Heart left ventricle (tissue), 16 donors: Measurements from ENCODE around the gene MYOF. TPM values are rescaled to one million over a fixed set of nuclear protein-coding genes. Genes with fewer than 3 reads are reported as not detected.

Source experiments
- ATAC-seq, 4 donors: fragments of 200-7000 bp; cut with Tn5 transposase; one replicate each; pipeline ENCODE4 v1.9.1; 2020 to 2022; ENCODE audit warnings: moderate library complexity in 4 of 4, mild to moderate bottlenecking in 3 of 4, moderate number of reproducible peaks in 1 of 4
- DNase-seq, 5 donors: peaks; one replicate each; pipeline ENCODE4 v3.0.0-alpha.2; 2020
- H3K27ac ChIP-seq, 12 donors: fragments of 200-600 bp; sonication (generic) in 4 of 12; one replicate each; pipeline versions ENCODE4 v1.5.0 to v1.8.0; 2016 to 2022; ENCODE audit warnings: mild to moderate bottlenecking in 2 of 12
- H3K27me3 ChIP-seq, 9 donors: fragments of 200-600 bp; sonication (generic) in 2 of 9; one replicate each; pipeline versions ENCODE4 v1.5.1 to v1.8.0; 2016 to 2022; ENCODE audit warnings: mild to moderate bottlenecking in 3 of 9
- H3K36me3 ChIP-seq, 9 donors: fragments of 200-600 bp; sonication (generic) in 2 of 9; one replicate each; pipeline versions ENCODE4 v1.5.0 to v1.8.0; 2018 to 2022; ENCODE audit warnings: mild to moderate bottlenecking in 2 of 9
- H3K4me1 ChIP-seq, 12 donors: fragments of 200-600 bp; sonication (generic) in 4 of 12; one replicate each; pipeline versions ENCODE4 v1.5.0 to v1.8.0; 2016 to 2022; ENCODE audit warnings: mild to moderate bottlenecking in 3 of 12
- H3K4me3 ChIP-seq, 12 donors: fragments of 200-600 bp; sonication (generic) in 4 of 12; one replicate each; pipeline versions ENCODE4 v1.5.0 to v1.8.0; 2017 to 2022; ENCODE audit warnings: mild to moderate bottlenecking in 9 of 12, moderate library complexity in 4 of 12
- H3K9me3 ChIP-seq, 12 donors: fragments of 200-600 bp; sonication (generic) in 4 of 12; one replicate each; pipeline versions ENCODE4 v1.5.0 to v1.8.0; 2016 to 2022; ENCODE audit warnings: mild to moderate bottlenecking in 1 of 12
- POLR2A ChIP-seq, 2 donors: fragments of 450-650 bp; IDR thresholded peaks; one replicate each; pipeline ENCODE4 v1.6.1; 2017; ENCODE audit warnings: antibody characterized with exemption in 2 of 2, mild to moderate bottlenecking in 2 of 2, moderate library complexity in 2 of 2
- WGBS, 4 donors: extraction: QIAGEN DNeasy Blood & Tissue Kit in 2 of 4; methylation state at CpG; one replicate each; pipeline versions ENCODE4 v1.1.5 to v1.1.7; 2013 to 2018; 5-methylcytosine and 5-hydroxymethylcytosine counted together
- intact Hi-C, 10 donors: fragments of 100-400 bp; cut with DNase I; formaldehyde crosslinking; loops; one replicate each; pipeline versions ENCODE4 v1.11.1 to v1.14.2; 2022
- polyA plus RNA-seq, 2 donors: library from polyadenylated mRNA; stranded (reverse); fragments of 200-250 nt; gene quantifications; one replicate each; pipeline ENCODE4 v1.2.3, GENCODE V29; 2013
- total RNA-seq, 9 donors: library from RNA; depleted of rRNA in 2 of 9; stranded (reverse); fragments of >200 nt in 2 of 9; fragmentation: NEBNext Ultra II Directional in 3 of 9; extraction: Animal tissue kit (Norgen Biotek cat#: 25700) in 3 of 9; gene quantifications; one replicate each; pipeline versions ENCODE4 v1.1.0 to v1.2.4, GENCODE V29; 2016 to 2023
- TF ChIP-seq, protein P1 (sequence below), 12 donors: fragments of 200-600 bp; sonication (generic) in 4 of 12; IDR thresholded peaks; one replicate each; pipeline versions ENCODE4 v1.5.0 to v1.8.0; 2018 to 2022; ENCODE audit warnings: antibody characterized with exemption in 12 of 12, mild to moderate bottlenecking in 5 of 12
- donor health status: ischemic (EF 13 %, LVEDD 7.1; RV severe dilation, severe dysfunction).
- donor health status: healthy with polysubstance abuse.
- donor health status: DM: no; HTN: yes; CAD: no.
- donor health status: DM: no; HTN: no; CAD: no.
- donor health status: ischemic (EF 25% LVEDD 6.9; RV normal size, moderate dysfunction).
- donor health status: ischemic (EF 25% LVEDD 5.7; RV mildly dilated, moderate dysfunction).
- donor health status: healthy.
- donor health status: DM: yes; HTN: yes; CAD: no.
- donor health status: ischemic (EF 35%, LVEDD 5.7; RV mildly dilated, moderate dysfunction).
- donor health status: nonischemic (EF 11% LVEDD 7.7; RV severe dilation, severe dysfunction).
- donor health status: DM: yes; HTN: yes; CAD: no.
- donor health status: PGD.
- donor health status: ischemic (EF 29% LVEDD 5.4; RV normal size, mild dysfunction).
- donor health status: nonischemic (EF 23%, LVEDD 6.1; RV moderate dilation, normal function).

The MYOF gene
- total and polyA plus RNA-seq, 11 donors, result 13.2 to 64.5 (median 21.6) TPM

DNA sequence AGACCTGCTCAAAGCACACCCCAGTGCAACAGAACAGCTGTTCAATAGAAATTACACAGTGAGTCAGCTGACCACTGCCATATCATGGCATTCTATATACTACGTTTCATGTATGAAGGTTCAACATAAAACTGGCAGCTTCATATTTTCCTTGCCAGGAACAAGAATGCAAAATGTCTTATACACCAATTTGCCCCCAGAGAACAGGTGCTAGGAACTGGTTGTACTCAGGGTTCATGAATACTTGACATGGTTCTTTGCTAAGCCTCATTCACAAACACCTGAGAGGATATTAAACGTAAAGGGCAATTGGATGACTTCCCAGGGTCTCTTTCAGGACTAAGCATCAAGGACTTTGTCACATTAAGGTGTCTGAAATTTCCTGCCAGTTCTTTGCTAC, 6.9 kb downstream of the MYOF start:
- no peak for TF ChIP-seq POLR2A (IDR thresholded peaks at IDR 0.05)
- no peaks in the 10 kb centered on the region for H3K9me3 ChIP-seq
- 61 to 70% (median 64%) methylated on average over 2 of the region's 2 CpGs for WGBS, 4 donors
- H3K4me1 ChIP-seq, result peaks cover 0 to 72% (median 14%) of the 10 kb centered on the region in 12 donors
- intact Hi-C loops, result loop anchor here in 1 of 10 donors (10.0 kb wide), 1 partner anchor 50 kb away; no protein-coding TSS in a partner anchor
- H3K36me3 ChIP-seq, result peaks cover 0 to 9% (median 0%) of the 10 kb centered on the region in 9 donors
- DNase-seq, result no peak
- H3K27ac ChIP-seq, result no peak overlapping the region
- H3K4me3 ChIP-seq, result no peak overlapping the region
- no peak for ATAC-seq
- H3K27me3 ChIP-seq, result no peaks in the 10 kb centered on the region

DNA sequence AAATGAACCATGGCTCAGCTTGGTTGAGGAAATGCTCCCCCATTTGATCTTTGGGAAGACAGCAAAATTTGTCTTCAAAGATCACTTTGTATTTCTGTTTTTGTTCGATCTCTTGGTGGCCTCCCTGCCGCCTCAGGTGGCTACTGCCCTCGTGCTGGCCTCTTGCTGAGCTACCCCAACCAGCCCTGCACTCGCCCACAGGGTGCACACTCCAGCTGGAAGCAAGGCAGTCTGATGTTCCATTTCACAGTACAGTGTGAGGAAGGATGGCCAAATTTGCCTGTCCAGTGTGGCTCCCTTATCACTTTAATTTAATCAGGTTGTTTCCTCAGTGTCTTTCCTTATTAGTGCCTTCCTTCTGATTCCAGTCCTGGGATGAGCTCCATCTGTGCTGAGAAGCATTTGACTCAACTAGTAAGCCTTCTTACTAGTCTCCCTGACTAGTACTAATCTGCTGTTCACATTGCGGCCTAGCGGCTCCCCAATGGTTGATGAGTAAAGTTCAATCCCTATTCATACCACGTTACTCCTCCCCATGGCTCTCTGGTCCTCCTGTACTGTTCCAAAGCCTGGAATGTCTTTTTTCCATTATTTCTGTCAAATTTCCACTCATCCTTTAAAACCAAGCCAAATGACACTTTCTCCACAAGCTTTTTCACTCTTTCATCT, 8.2 kb downstream of the MYOF start:
- peak overlapping the region in 2 of 12 donors; percentile 19 to 48 for H3K27ac ChIP-seq
- intact Hi-C loops, result loop anchor here in 1 of 10 donors (10.0 kb wide), 1 partner anchor 49 kb away; no protein-coding TSS in a partner anchor
- 79 to 90% (median 82%) methylated on average over 7 of the region's 7 CpGs for WGBS, 4 donors
- H3K4me3 ChIP-seq, result no peak overlapping the region
- DNase-seq, result no peak
- H3K36me3 ChIP-seq, result peaks cover 0 to 14% (median 0%) of the 10 kb centered on the region in 9 donors
- no peak for TF ChIP-seq POLR2A (IDR thresholded peaks at IDR 0.05)
- TF ChIP-seq, protein P1, sequence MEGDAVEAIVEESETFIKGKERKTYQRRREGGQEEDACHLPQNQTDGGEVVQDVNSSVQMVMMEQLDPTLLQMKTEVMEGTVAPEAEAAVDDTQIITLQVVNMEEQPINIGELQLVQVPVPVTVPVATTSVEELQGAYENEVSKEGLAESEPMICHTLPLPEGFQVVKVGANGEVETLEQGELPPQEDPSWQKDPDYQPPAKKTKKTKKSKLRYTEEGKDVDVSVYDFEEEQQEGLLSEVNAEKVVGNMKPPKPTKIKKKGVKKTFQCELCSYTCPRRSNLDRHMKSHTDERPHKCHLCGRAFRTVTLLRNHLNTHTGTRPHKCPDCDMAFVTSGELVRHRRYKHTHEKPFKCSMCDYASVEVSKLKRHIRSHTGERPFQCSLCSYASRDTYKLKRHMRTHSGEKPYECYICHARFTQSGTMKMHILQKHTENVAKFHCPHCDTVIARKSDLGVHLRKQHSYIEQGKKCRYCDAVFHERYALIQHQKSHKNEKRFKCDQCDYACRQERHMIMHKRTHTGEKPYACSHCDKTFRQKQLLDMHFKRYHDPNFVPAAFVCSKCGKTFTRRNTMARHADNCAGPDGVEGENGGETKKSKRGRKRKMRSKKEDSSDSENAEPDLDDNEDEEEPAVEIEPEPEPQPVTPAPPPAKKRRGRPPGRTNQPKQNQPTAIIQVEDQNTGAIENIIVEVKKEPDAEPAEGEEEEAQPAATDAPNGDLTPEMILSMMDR (IDR thresholded peaks at IDR 0.05), result no peak
- no peak for ATAC-seq
- no peaks in the 10 kb centered on the region for H3K27me3 ChIP-seq
- H3K4me1 ChIP-seq, result peaks cover 0 to 60% (median 15%) of the 10 kb centered on the region in 12 donors
- no peaks in the 10 kb centered on the region for H3K9me3 ChIP-seq

DNA sequence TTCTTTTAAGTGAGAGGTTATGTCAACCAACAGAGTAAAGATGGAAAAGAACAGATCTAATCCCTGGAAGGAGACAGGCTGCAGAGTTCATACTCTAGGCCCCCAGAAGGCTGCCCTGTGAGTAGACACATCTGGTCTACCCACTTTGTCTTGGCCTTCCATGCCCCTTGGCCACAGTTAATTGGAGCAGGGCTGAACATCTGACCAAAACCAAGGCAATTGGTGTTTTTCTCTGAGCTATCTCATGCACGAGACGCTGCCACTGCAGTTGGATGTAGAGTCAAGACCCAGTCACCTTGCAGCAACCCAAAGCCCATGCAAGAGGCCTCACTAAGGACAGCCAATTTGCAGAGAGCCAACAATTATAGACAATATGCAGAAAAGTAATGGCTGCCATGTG, 9.0 kb downstream of the MYOF start:
- Histone ChIP-seq H3K27me3 (no peaks in the 10 kb centered on the region), H3K27ac (peak overlapping the region in 1 of 12 donors; percentile 48), H3K36me3 (peaks cover 0 to 14% (median 0%) of the 10 kb centered on the region in 9 donors), H3K9me3 (no peaks in the 10 kb centered on the region), H3K4me3 (no peak overlapping the region), H3K4me1 (peaks cover 0 to 65% (median 17%) of the 10 kb centered on the region in 12 donors)
- ATAC-seq, result no peak
- no peak for DNase-seq
- no peak for TF ChIP-seq POLR2A (IDR thresholded peaks at IDR 0.05)
- TF ChIP-seq, protein P1 (IDR thresholded peaks at IDR 0.05), result no peak
- intact Hi-C loops, result loop anchor here in 1 of 10 donors (10.0 kb wide), 1 partner anchor 48 kb away; no protein-coding TSS in a partner anchor
- 89 to 95% (median 92%) methylated on average over 2 of the region's 2 CpGs for WGBS, 4 donors

DNA sequence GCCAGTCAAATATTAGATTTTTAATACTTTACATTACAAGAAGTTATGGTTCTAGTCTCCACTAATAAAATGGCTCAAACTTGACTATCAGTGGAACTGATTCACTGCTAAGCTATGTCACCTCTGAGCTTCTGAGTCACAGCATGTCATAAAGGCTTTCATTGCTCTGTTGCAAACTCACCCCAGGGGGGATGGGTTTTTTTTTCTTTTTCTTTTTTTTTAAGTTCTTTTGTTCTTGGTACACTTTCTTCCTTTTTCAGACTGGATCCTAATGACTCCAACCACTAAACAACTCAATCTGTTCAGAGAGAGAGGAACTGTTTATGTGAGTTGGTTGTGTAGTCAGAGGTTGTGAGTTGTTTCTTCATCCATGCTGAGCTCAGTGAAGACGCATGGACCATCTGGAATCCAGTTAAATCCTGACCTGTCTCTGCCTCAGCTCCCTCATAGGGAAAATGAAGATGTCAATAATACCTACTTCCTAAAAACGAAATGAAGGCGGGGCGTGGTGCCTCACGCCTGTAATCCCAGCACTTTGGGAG, 11.0 kb downstream of the MYOF start:
- Histone ChIP-seq H3K27me3 (no peaks in the 10 kb centered on the region), H3K4me1 (peaks cover 0 to 66% (median 25%) of the 10 kb centered on the region in 12 donors), H3K27ac (peak overlapping the region in 7 of 12 donors; percentile 12 to 83 (median 32)), H3K9me3 (no peaks in the 10 kb centered on the region), H3K36me3 (peaks cover 0 to 10% (median 0%) of the 10 kb centered on the region in 9 donors), H3K4me3 (no peak overlapping the region)
- DNase-seq (no peak), ATAC-seq (peak in 2 of 4 donors; percentile 19 to 64)
- intact Hi-C loops, result loop anchor here in 1 of 10 donors (10.0 kb wide), 1 partner anchor 46 kb away; no protein-coding TSS in a partner anchor
- WGBS, 4 donors, result 92 to 97% (median 95%) methylated on average over 5 of the region's 5 CpGs
- TF ChIP-seq POLR2A (IDR thresholded peaks at IDR 0.05), result no peak
- TF ChIP-seq, protein P1 (IDR thresholded peaks at IDR 0.05), result no peak
